ENCODE results near the gene CBFA2T3.

DNA sequence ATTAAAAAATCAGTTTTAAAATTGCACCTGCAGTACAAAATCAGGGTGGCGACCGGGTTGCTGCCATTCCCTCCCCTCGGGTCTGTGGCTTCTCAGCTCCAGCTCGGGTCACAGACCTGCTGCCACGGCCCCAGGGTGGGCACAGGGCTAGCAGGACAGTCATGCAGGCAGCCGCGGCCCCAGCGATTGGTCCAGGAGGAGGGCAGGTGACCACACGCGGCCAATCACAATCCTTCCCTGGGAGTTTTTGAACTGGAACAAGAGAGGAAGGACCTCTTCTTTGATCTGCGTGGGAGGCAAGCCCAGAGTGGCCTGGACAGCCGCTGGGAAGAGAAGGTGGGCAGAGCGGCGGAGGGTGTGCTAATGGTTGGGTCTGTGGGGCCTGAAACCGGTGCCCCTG, 25.5 kb downstream of the CBFA2T3 start:
- TF ChIP-seq CTCF (tag by site-specific recombination; IDR thresholded peaks at IDR 0.05) (no peak), ZNF184 (tag by site-specific recombination; IDR thresholded peaks at IDR 0.05) (no peak), ZNF211 (tag by site-specific recombination; IDR thresholded peaks at IDR 0.05; ENCODE audit: low read depth) (no peak)

Measured in HEK293 (cell line).